ENCODE data around the gene SYP.

The SYP gene

GRCh38 chrX:49162620-49163019, 37.4 kb downstream of the SYP start, which contains the start of gene MAGIX:
MAGIX (plus strand) TSS chrX:49162758; CDS start chrX:49162890, 132 bp downstream.
- ChIA-PET POLR2A (no interaction called here), CTCF (no interaction called here)
- no peak for DNase-seq (ENCODE audit: extremely low spot score)
- TF ChIP-seq CTCF (IDR thresholded peaks at IDR 0.05; ENCODE audit: control extremely low read depth, extremely low read depth, low read depth, missing control alignments) = no peak

DNA sequence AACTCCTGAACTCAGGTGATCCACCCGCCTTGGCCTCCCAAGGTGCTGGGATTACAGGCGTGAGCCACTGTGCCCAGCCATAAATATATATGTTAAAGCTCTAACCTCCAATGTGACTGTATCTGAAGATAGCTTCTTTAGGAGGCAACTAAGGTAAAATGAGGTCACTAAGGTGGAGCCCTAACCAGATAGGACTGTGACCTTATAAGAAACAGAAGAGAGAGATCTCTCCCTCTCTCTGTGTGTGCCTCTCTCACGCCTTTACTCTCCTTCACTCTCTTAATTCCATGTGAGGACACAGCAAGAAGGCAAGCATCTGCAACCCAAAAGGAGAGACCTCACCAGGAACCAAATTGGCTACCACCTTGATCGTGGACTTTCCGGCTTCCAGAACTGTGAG, 38.4 kb downstream of the SYP start:
- POLR2A ChIA-PET = interaction anchor here (0.6 kb wide), 1 partner anchor 52 kb away, joined by 3 read pairs; no protein-coding TSS in a partner anchor
- no peak for TF ChIP-seq CTCF (IDR thresholded peaks at IDR 0.05; ENCODE audit: control extremely low read depth, extremely low read depth, low read depth, missing control alignments)
- CTCF ChIA-PET = no interaction called here
- DNase-seq (ENCODE audit: extremely low spot score) = no peak

GRCh38 chrX:49160908-49161307, 39.1 kb downstream of the SYP start:
- POLR2A ChIA-PET = interaction anchor here (0.6 kb wide), 1 partner anchor 52 kb away, joined by 3 read pairs; no protein-coding TSS in a partner anchor
- TF ChIP-seq CTCF (IDR thresholded peaks at IDR 0.05; ENCODE audit: control extremely low read depth, extremely low read depth, low read depth, missing control alignments) = no peak
- DNase-seq (ENCODE audit: extremely low spot score) = no peak
- CTCF ChIA-PET = no interaction called here

GRCh38 chrX:49157194-49157593, 42.8 kb downstream of the SYP start:
- no peak for DNase-seq (ENCODE audit: extremely low spot score)
- ChIA-PET CTCF (interaction anchor here (2.7 to 3.3 kb wide), 2 partner anchors 10 to 14 kb away, joined by 9 to 17 read pairs; no protein-coding TSS in a partner anchor), POLR2A (no interaction called here)
- TF ChIP-seq CTCF (IDR thresholded peaks at IDR 0.05; ENCODE audit: control extremely low read depth, extremely low read depth, low read depth, missing control alignments) = no peak

DNA sequence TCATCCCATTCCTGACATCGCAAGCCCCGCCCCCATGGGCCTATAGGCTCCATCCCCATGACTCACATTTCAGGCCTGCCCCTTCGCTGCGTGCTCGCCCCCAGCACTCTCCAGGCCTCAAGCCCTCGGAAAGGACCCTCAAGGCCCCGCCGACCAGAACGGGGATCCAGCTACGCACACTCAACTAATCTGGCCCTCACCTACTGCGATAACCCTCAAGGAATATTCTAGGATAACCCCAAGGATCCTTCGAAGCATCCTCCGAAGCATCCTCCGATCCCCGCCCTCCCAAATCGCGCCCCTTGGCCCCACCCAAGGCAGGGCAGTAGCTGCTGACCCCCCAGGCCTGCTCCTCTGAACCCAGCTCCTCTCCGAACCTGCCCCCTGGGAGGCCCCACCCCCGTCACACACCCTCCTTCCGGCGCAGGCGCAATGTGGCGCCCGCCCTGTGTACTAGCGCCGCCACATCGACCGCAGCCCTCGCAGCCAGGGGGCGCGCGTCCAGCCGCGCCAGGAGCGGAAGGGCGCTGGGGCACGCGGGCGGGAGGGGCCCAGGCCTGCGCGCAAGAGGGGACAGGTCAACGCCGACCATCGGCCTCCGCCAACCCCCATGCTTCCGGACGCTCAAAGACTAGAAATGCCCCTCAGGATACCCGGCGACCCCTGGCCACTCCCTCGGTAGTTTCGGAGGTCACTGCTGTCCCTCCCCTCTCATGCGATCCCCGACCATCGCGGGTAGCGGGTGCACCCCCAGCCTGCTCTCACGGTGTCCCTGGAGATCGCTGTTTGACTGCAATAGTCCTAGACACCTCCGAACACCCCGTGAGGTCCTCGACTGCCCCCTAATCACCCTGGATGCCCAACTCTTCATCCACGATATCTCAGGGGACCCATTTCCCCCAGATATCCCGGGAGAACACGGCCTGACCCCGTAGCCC, 43.8 kb downstream of the SYP start:
- DNase-seq (ENCODE audit: extremely low spot score) = peak; percentile 85
- peak; percentile 74 for TF ChIP-seq CTCF (IDR thresholded peaks at IDR 0.05; ENCODE audit: control extremely low read depth, extremely low read depth, low read depth, missing control alignments)
- ChIA-PET CTCF (interaction anchor here (0.6 to 3.3 kb wide), 20 partner anchors 8 to 550 kb away, joined by 3 to 28 read pairs (median 4); partner anchors contain the start of genes GRIPAP1, PLP2 and WDR45), POLR2A (interaction anchor here (0.5 kb wide), 1 partner anchor 82 kb away, joined by 3 read pairs; the partner anchor contains the start of gene PRAF2)

- ChIA-PET POLR2A (interaction anchor here (0.5 kb wide), 1 partner anchor 81 kb away, joined by 3 read pairs; the partner anchor contains the start of gene PRAF2), CTCF (interaction anchor here (0.6 to 3.3 kb wide), 22 partner anchors 9 to 549 kb away, joined by 3 to 28 read pairs (median 4); partner anchors contain the start of genes GRIPAP1, PLP2 and WDR45)
- no peak for TF ChIP-seq CTCF (IDR thresholded peaks at IDR 0.05; ENCODE audit: control extremely low read depth, extremely low read depth, low read depth, missing control alignments)
- DNase-seq (ENCODE audit: extremely low spot score) = no peak
Observed at GRCh38 chrX:49155243-49155899, 44.6 kb downstream of the SYP start.

Data from GM10248 (cell line).